ENCODE measurements around the gene RIMBP2. TPM values are rescaled to one million over a fixed set of nuclear protein-coding genes. Genes with fewer than 3 reads are reported as not detected.

Gene RIMBP2
- total and polyA plus RNA-seq, 2 experiments from 2014 or later = 0.31 to 0.37 TPM

DNA sequence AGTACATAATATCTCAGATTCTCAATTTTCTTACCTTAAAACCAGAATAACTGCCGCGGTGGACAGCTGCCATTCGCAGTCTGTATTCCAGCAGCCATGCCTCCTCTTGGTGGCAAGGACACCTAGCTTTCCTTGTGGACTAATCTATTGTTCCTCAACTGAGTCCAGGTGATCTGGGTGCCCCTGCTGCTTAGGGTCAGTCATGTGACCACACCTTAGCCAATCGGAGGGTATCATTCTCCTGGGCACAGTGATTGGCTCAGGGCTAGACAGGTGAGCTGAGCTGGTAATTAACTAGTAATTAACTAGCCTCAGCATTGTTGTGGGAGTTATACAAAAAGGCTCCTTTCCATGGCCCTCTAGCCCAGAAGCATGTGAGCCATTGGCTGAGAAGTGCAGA, 55.0 kb downstream of the RIMBP2 start (continued):
- TF ChIP-seq REST (IDR thresholded peaks at IDR 0.05; ENCODE audit: unreplicated experiment) (no peak), POLR2AphosphoS5 (IDR thresholded peaks at IDR 0.05; ENCODE audit: low read depth) (no peak), ZNF331 (CRISPR knock-in tag; IDR thresholded peaks at IDR 0.05; ENCODE audit: low read depth) (no peak), EZH2 (IDR thresholded peaks at IDR 0.05; ENCODE audit: low read depth, unreplicated experiment) (no peak), EZH2phosphoT487 (IDR thresholded peaks at IDR 0.05; ENCODE audit: unreplicated experiment) (no peak), CREB1 (CRISPR knock-in tag; IDR thresholded peaks at IDR 0.05; ENCODE audit: low read depth) (no peak)

GRCh38 chr12:130658145-130658911, 57.8 kb downstream of the RIMBP2 start:
- H3K79me2 ChIP-seq (replicated peaks; ENCODE audit: insufficient read depth) = no peaks in the 10 kb centered on the region
- H3F3A ChIP-seq (replicated peaks; ENCODE audit: low read depth) = no peaks in the 10 kb centered on the region
- no peaks in the 10 kb centered on the region for H3K9me2 ChIP-seq (ENCODE audit: insufficient read depth)
- no peak overlapping the region for H3K4me3 ChIP-seq
- no peak overlapping the region for H3K4me2 ChIP-seq
- no peak for DNase-seq (ENCODE audit: low spot score)
- H4K20me1 ChIP-seq (replicated peaks; ENCODE audit: insufficient read depth) = no peaks in the 10 kb centered on the region
- H3K36me3 ChIP-seq (ENCODE audit: insufficient read depth) = no peaks in the 10 kb centered on the region
- H3K4me1 ChIP-seq (ENCODE audit: insufficient read depth) = no peaks in the 10 kb centered on the region
- Mint-ChIP-seq H3K27ac (no peak overlapping the region), H3K4me1 (no peaks in the 10 kb centered on the region; the same call in 2 of the 3 replicates), H3K36me3 (ENCODE audit: low read depth) (peaks cover 18% of the 10 kb centered on the region), H3K4me3 (no peak overlapping the region), H3K27me3 (ENCODE audit: insufficient read depth, low read depth, poor library complexity) (peaks cover 3% of the 10 kb centered on the region), H3K9me3 (peaks cover 83% of the 10 kb centered on the region)
- no peak for ATAC-seq
- H2AFZ ChIP-seq = no peak overlapping the region
- H3K27ac ChIP-seq (ENCODE audit: low read depth) = no peak overlapping the region
- no peaks in the 10 kb centered on the region for H3K27me3 ChIP-seq (ENCODE audit: insufficient read depth)
- TF ChIP-seq CREB1 (CRISPR knock-in tag; IDR thresholded peaks at IDR 0.05; ENCODE audit: low read depth) (no peak), NANOG (IDR thresholded peaks at IDR 0.05; ENCODE audit: borderline replicate concordance) (no peak), ZNF331 (CRISPR knock-in tag; IDR thresholded peaks at IDR 0.05; ENCODE audit: low read depth) (no peak), EZH2phosphoT487 (IDR thresholded peaks at IDR 0.05; ENCODE audit: unreplicated experiment) (no peak), EZH2 (IDR thresholded peaks at IDR 0.05; ENCODE audit: low read depth, unreplicated experiment) (no peak), ZNF462 (CRISPR knock-in tag; IDR thresholded peaks at IDR 0.05) (no peak), JUNB (IDR thresholded peaks at IDR 0.05; ENCODE audit: unreplicated experiment) (no peak), STAT1 (IDR thresholded peaks at IDR 0.05; ENCODE audit: unreplicated experiment) (no peak), REST (IDR thresholded peaks at IDR 0.05; ENCODE audit: unreplicated experiment) (no peak)
